ENCODE results near the gene UGGT1.

Gene UGGT1

DNA sequence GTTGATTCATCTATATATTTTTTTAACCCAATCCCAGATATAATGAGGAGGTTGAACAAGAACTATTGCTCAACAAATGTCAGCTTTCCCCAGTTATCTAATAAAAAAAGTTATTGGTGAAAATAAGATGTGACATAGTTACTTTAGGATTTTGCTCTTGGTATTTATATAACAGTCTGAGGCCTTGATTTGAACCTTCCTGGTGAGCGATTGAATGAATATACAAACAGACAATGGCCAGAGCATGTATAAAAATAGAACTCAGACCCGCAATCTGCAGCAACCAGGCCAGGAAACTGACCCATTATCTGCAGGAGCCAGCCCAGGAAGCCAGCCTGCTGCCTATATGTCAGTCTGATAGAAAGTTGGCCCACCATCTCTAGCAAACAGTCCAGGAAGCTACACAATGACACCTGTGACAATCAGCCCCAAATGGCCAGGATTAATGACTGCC, 146.1 kb downstream of the UGGT1 start:
- no peak overlapping the region for H3K27ac Mint-ChIP-seq

GRCh38 chr2:128237911-128238697, 147.1 kb downstream of the UGGT1 start:
- no peak overlapping the region for H3K4me3 Mint-ChIP-seq

More for the DNA sequence above, 146.1 kb downstream of the UGGT1 start:
- no peak for DNase-seq
- no peak for TF ChIP-seq CTCF (IDR thresholded peaks at IDR 0.05)
- H3K27me3 Mint-ChIP-seq (ENCODE audit: low read depth, poor library complexity): peaks cover 39% of the 10 kb centered on the region
- H3K4me1 Mint-ChIP-seq: no peaks in the 10 kb centered on the region
- H3K4me3 Mint-ChIP-seq: no peak overlapping the region
- no peaks in the 10 kb centered on the region for H3K36me3 Mint-ChIP-seq (ENCODE audit: low read depth)
- H3K9me3 Mint-ChIP-seq: no peaks in the 10 kb centered on the region

DNA sequence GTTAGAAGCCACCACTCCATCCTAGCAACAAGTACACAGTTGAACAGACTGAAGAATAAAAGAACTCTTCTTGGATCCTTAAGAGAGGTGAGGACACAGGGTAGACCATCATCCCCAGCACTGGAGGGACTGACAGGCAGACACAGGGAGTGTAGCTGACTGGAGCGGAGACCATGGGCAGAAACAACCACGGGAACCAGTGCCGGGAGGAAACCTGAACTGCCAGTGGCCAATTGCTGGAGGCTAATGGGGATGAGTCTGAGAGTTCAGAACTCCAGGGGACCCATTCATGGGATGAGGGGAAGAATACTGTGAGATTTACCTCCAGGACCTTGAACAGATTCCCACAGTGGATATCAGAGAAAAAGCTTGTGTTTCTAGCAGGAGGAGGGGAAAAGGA, 150.9 kb downstream of the UGGT1 start:
- Mint-ChIP-seq H3K36me3 (ENCODE audit: low read depth) (no peaks in the 10 kb centered on the region), H3K4me1 (no peaks in the 10 kb centered on the region), H3K27ac (no peak overlapping the region), H3K9me3 (no peaks in the 10 kb centered on the region), H3K27me3 (ENCODE audit: low read depth, poor library complexity) (peaks cover 15% of the 10 kb centered on the region), H3K4me3 (no peak overlapping the region)
- no peak for TF ChIP-seq CTCF (IDR thresholded peaks at IDR 0.05)
- no peak for DNase-seq

More at GRCh38 chr2:128237911-128238697, 147.1 kb downstream of the UGGT1 start:
- TF ChIP-seq CTCF (IDR thresholded peaks at IDR 0.05): no peak
- peaks cover 32% of the 10 kb centered on the region for H3K27me3 Mint-ChIP-seq (ENCODE audit: low read depth, poor library complexity)
- DNase-seq: no peak
- H3K36me3 Mint-ChIP-seq (ENCODE audit: low read depth): no peaks in the 10 kb centered on the region
- H3K27ac Mint-ChIP-seq: no peak overlapping the region
- H3K4me1 Mint-ChIP-seq: no peaks in the 10 kb centered on the region
- H3K9me3 Mint-ChIP-seq: no peaks in the 10 kb centered on the region
